Loucy (cell line): Measurements from ENCODE around the gene FOXE3.

Experiments used
- CTCF ChIP-seq: fragments of 200-600 bp; sonication (generic); conservative IDR thresholded peaks from 2 replicates; pipeline ENCODE4 v1.5.1; 2014; ENCODE audit warnings: mild to moderate bottlenecking, antibody characterized with exemption, low read length
- EZH2phosphoT487 ChIP-seq: fragments of 200-600 bp; IDR thresholded peaks from 2 replicates; pipeline ENCODE4 v1.6.1; 2018; ENCODE audit warnings: antibody characterized with exemption, mild to moderate bottlenecking, moderate library complexity, borderline replicate concordance

GRCh38 chr1:47445823-47446550 lies 29.9 kb downstream of the FOXE3 start:
- TF ChIP-seq CTCF (no peak), EZH2phosphoT487 (no peak)
